GM19023 (cell line): ENCODE data around the gene REXO1.

Source experiments
- ATAC-seq: cut with Tn5 transposase; IDR thresholded peaks from one replicate; pipeline ENCODE4 v1.9.1; 2021; ENCODE audit warnings: mild to moderate bottlenecking, moderate library complexity; ENCODE audit not compliant: unreplicated experiment

Gene REXO1

DNA sequence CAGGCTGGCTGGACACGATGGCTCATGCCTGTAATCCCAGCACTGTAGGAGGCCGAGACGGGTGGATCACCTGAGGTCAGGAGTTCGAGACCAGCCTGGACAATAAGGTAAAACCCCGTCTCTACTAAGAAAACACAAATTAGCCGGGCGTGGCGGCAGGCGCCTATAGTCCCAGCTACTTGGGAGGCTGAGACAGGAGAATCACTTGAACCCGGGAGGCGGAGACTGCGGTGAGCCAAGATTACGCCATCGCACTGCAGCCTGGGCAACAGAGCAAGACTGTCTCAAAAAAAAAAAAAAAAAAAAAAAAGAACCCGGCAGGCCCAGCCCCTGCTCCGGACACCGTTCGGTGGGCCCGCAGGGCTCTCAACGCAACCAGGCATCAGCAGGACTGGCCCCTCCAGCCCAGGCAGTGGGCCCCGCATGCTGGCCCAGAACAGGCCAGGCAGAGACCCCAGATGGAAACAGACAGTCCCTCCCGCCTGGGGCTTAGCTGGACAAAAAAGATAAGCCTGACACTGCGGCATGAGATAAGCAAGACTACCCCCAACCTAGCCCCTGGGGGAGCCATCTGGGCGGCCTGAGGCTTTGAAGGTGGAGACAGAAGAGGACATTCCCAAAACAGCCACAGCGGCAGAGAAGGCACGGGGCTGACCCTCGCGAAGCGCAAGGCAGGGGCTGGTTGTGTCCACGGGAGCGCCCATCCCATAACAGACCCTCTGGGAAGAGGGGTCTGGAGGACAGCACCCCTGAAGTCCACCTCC, 11.6 kb downstream of the REXO1 start:
- ATAC-seq, result no peak

DNA sequence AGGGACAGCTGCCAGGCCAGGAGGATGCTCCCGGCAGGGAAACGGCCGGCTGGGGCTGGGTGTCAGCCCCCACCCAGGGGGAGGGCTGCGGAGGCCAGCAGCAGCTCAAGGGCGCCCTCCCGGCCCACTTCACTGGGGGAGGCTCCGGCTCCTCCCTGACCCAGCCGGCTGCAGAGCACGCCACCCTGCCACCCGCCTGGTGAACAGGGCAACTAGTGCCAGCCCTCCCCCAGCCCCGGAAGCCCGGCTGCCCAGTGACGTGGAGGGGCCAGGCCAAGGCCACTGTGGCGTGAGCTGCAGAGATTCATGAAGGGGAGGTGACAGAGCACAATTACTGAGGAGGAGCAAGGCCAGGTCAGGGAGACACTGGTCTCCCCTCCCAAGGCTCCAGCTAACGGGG, 14.7 kb downstream of the REXO1 start:
- ATAC-seq, result no peak

DNA sequence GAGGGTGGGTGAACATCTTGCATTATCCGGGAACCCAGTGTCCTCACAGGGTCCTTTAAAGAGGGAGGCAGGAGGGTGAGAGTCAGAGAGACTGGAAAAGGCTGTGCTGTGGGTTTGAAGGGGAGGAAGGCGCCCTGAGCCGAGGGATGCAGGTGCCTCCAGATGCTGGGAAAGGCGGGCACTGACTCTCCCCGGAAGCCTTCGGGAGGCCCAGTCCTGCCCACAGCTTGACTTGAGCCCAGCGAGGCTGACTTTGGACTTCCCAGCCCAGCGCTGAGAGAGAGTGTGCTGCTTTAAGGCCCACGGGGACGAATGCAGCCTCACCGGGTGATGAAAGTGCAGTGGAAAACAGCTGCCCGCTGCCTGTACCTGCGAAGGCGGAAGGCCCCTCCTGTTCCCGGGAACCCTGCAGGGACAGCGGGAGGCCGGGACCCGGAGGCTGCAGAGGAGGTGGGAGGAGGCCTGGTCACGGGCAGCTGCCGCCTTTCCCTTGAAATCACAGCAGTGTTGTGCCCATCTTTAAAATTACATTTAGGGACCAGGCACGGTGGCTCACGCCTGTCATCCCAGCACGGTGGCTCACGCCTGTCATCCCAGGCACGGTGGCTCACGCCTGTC, 16.1 kb downstream of the REXO1 start:
- ATAC-seq, result no peak

- no peak for ATAC-seq
These were observed 17.3 kb downstream of the REXO1 start for GRCh38 chr19:1830978-1831377.

GRCh38 chr19:1830568-1830967, 17.7 kb downstream of the REXO1 start:
- no peak for ATAC-seq

DNA sequence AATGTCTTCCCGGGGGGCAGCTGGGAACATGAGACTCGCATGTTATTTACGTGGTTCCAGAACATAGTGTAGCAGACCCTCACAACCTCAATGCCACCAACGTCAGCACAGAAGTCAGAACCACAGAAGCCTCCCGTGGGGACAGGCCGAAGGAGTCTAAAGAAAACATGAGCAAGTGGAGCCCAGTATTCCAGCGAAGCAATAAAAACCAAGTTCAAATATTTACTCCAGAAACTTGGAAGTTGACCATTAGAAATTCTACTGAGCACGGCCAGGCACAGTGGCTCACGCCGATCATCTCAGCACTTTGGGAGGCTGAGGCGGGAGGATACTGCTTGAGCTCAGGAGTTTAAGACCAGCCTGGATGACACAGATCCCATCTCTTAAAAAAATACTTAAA, 18.3 kb downstream of the REXO1 start:
- ATAC-seq, result no peak

- no peak for ATAC-seq
These were observed 19.7 kb downstream of the REXO1 start for GRCh38 chr19:1828279-1829238.

DNA sequence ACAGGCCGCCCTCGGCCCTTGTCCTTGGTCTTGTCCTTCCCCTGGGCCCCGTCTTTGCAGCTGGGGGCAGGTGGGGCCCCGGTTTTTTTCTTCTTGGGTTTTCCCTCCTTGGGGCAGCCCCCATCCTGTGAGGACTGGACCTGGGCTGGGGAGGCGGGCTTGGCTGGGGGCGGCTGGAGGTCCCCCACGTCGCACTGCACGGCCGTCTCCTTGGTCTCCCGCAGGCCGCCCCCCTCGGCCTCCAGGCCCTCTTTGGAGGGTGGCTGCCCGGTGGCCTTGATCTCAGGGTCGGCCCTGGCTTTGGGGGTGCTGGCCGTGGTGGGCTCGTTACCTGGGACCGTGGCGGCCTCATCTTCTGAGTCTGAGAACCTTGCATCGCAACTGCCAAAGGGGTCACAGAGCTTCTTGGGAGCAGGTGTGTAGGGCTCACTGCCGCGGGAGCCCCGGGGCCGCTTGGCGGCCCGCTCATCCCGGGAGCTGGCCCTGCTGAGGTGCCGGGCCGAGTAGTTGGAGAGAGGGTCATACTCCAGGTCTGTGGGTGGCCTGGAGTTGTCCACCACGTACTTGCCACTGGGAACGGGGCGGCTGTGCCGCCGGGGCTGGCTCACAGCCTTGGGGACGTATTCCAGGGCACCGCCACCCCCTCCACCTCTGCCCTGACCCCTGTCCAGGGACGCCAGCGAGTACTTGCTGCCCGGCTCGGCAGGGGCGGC, 20.6 kb downstream of the REXO1 start:
- no peak for ATAC-seq

- no peak for ATAC-seq
These were observed 21.4 kb downstream of the REXO1 start for GRCh38 chr19:1826557-1827521.

DNA sequence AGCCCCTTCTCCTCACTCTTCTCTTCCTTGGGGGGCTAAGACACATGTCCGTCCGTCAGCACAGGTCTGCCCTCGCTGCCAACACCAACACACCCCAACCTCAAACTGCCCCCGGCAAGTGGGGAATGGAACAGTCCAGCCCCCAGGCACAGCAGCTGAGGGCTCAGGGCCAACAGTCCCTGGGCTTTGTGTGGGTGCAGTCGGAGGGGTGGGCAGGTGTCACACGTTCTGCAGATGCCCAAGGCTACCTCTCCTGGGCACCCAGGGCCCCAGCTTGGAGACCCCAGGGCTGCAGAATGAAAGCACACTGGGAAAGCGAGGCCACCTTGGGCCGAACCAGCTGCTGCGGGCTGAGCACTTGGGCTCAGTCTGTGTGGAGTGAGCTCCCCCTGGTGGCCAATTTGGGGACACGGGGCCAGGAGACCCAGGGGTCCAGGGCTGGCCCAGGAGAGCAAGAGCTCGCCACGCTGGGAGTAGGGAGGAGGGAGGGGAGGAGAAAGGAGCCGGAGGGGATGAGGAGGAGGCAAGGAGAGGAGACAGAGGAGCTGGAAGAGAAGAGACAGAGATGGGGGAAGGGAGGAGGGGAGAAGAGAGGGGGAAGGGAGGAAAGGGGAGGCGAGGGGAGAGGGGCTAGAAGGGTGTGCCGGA, 22.2 kb downstream of the REXO1 start:
- no peak for ATAC-seq

- no peak for ATAC-seq
These were observed 24.0 kb downstream of the REXO1 start for GRCh38 chr19:1824252-1824622.

DNA sequence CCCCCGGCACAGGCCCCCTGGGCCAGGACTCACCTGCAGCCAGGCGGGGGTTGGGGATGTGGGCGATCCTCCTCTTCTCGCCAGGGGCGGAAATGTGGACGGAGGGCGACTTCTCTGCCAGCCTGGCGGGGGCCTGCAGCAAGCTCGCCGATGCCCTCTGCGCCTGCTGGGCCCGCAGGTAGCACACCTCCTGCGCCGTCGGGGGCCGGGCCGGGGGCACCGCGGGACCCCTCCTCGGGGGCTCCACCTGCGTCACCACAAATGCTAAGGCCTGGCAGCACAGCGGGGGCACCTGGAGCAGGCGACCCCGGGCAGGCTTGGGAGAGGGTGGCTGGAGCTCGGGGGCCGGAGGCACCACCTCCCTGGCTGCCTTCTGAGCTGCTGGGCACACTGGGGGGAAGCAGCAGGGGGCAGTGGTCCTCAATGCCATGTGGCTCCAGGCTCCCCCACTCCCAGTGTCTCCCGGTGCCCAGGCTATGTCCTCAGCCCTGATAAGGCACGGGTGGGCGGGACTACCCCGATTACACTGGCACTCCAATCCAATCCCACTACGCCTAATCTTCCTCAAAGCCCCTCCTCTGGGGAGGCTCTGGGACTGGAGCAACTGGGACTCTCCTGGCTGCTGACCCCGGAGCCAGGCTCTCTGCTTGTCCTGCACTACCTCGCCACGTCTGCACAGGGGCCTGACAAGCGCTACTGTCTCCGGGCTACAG, 24.6 kb downstream of the REXO1 start:
- ATAC-seq, result no peak

- ATAC-seq, result no peak
These were observed 25.3 kb downstream of the REXO1 start for GRCh38 chr19:1823020-1823419.

- no peak for ATAC-seq
These were observed 26.1 kb downstream of the REXO1 start for GRCh38 chr19:1822210-1822609.

DNA sequence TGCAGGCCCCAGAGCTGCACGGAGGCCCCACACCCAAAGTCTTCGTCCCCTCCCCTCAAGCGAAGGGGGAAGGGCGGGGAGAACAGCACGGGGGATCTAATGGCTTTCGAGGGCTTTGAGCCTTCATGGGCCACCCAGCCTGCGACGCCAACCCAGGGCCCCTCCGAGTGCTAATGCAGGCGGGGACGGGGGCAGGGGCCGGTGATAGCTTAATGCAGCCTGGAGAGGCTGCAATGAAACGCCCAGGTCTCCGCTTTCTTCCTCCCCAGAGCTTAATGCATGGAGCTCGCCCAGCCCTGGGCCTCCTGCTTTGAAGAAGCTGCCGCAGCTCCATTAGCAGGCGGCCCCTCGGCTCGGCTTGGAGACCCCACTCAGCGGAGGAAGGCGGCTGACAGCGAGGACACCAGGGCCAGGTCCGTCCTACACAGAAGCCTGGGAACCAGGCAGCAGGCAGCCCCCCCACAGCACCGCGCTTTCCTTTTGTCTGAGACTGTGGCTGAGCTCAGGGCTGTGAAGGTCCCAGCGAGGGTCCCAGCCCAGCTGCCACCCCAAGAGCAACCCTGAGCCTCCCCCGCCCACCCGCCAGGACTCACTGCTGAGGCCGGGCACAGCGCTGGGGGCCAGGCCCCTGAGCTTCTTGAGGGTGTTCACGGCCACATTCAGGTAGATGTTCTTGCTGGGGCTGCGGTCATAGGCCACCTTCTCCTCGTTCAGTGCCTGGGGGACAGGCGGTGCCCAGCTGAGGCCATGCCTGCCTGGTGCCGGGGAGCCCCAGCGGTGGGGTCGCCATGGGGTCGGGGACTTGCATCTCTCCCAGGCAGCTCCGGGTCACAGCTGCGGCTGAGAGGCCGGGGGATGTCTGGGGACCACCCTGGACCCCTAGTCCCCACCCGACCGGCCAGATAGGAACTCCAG, 28.7 kb downstream of the REXO1 start:
- ATAC-seq, result no peak

DNA sequence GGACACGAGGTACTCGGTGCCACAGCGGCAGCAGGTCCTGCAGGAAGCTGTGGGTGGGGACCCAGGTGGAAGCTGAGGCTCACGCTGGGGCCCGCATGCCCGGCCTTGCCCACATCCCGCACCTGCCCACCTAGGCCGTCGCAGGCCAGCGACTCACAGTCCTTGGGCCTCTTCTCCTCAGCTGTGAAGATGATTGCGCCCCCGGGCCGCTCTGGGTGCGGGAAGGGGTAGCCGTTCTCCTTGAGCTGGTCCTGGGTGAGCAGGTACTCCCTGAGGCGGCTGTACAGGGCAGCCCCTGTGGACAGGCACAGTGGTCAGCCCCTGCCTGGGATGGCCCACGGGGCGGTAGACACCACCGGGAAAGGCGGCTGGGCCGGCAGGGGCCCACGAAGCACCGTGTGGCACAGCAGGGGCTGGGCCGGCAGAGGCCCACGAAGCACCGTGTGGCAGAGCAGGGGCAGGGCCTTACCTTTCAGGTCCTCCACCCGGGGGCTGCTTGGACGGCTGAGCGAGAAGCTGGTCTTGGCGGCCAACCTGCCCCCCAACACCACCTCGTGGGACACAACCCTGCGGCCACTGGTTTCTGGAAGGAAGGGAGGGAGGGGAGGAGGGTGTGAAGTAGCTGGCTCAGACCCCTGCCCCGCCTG, 29.6 kb downstream of the REXO1 start:
- ATAC-seq, result no peak

DNA sequence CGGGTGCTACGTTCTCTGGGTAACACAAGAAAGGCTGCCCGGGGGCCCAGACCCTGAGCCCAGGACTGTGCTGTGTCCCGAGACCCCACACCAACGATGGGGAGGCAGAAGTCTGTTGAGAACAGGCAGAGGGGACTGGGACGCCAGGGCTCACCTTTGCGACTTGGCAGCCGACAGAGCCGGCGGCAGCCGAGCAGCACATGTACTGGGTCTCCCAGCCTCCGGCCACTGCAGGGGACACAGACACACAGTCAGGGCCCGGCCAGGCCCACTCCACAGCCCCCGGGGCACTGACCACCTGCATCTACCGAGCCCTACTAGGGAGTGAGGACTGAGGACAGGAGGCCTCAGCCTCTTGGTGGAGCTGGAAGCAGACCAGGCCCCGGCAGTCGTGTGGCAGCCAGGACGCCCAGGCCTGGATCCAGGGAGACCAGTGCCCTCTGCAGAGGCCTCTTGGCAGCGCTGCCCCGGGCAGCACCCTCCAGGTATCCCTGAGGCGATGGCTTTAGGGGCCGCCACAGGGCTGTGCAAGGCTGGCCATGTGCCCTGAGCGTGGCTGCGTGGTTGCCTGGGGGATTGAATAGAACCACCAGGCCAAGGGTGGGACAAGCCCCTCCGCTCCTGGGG, 30.6 kb downstream of the REXO1 start:
- ATAC-seq, result no peak
